A549 (cell line): ENCODE data around the gene ARX. TPM values are rescaled to one million over a fixed set of nuclear protein-coding genes. Genes with fewer than 3 reads are reported as not detected.
A peak's percentile ranks its signal among the peaks of the same experiment; 100 is the strongest.

ENCODE experiments used
- ATAC-seq, 2 experiments: fragments of 200-7000 bp in 1 of 2; fragments of >200 bp in 1 of 2; cut with Nextera tagmentation in 1 of 2; cut with Tn5 transposase in 1 of 2; 3 replicates each; pipeline versions ENCODE4 v1.8.0 to v1.9.1; 2018 to 2020; ENCODE audit warnings: mild to moderate bottlenecking in 1 of 2, moderate library complexity in 1 of 2
- CTCF ChIA-PET: fragments of 300-600 bp; sonication (Branson Sonifier 250); formaldehyde crosslinking; extraction: SDS; loops from one replicate; lab custom pipeline; 2021; ENCODE audit warnings: antibody characterized with exemption, inconsistent platforms; lab: Yijun Ruan, JAX
- POLR2A ChIA-PET: fragments of 350-600 bp; formaldehyde crosslinking; extraction: SDS; loops from one replicate; lab custom pipeline; 2021; ENCODE audit warnings: antibody characterized with exemption, inconsistent platforms; lab: Yijun Ruan, JAX
- DNase-seq, 2 experiments: peaks; one replicate each; pipeline versions ENCODE4 v3.0.0 to v3.0.0-alpha.2; 2011 to 2016; ENCODE audit warnings: low read depth in 1 of 2, low spot score in 1 of 2
- FAIRE-seq: peaks from 2 replicates; lab custom pipeline; 2011; peaks lifted over from hg19 to GRCh38; lab: Jason Lieb, UNC
- H3K27ac ChIP-seq, 2 experiments: fragments of >200 bp; sonication (Bioruptor Twin); formaldehyde crosslinking; 3 replicates each; pipeline ENCODE4 v1.5.1; 2016 to 2017
- H3K4me1 ChIP-seq: fragments of >200 bp; sonication (Bioruptor Twin); formaldehyde crosslinking; 3 replicates; pipeline ENCODE4 v1.6.1; 2016
- H3K4me2 ChIP-seq: fragments of >200 bp; sonication (Bioruptor Twin); formaldehyde crosslinking; 3 replicates; pipeline ENCODE4 v1.6.1; 2016
- H3K4me3 ChIP-seq: fragments of >200 bp; sonication (Bioruptor Twin); formaldehyde crosslinking; 3 replicates; pipeline ENCODE4 v1.5.1; 2016
- H3K9me3 ChIP-seq: fragments of >200 bp; sonication (Bioruptor Twin); formaldehyde crosslinking; 3 replicates; pipeline ENCODE4 v1.6.1; 2016
- CBX2 ChIP-seq: fragments of 200-600 bp; sonication (generic); IDR thresholded peaks from 2 replicates; pipeline ENCODE4 v1.6.1; 2016; ENCODE audit warnings: low read depth, mild to moderate bottlenecking, borderline replicate concordance
- CBX8 ChIP-seq: fragments of 200-600 bp; sonication (generic); IDR thresholded peaks from 2 replicates; pipeline ENCODE4 v1.6.1; 2016
- CEBPB ChIP-seq, 2 experiments: fragments of >200 bp in 1 of 2; sonication (Bioruptor Twin) in 1 of 2; formaldehyde crosslinking in 1 of 2; IDR thresholded peaks; 2 replicates each; pipeline ENCODE4 v1.6.1; 2012 to 2016
- CHD2 ChIP-seq: fragments of 150-350 bp; IDR thresholded peaks from 2 replicates; pipeline ENCODE4 v1.6.1; 2014; ENCODE audit warnings: low read length; ENCODE audit not compliant: partially characterized antibody
- CTCF ChIP-seq: fragments of >200 bp; sonication (Bioruptor Twin); formaldehyde crosslinking; IDR thresholded peaks from 3 replicates; pipeline ENCODE4 v1.5.1; 2016
- EHF ChIP-seq: fragments of 250-450 bp; sonication (Bioruptor Pico); IDR thresholded peaks from 2 replicates; pipeline ENCODE4 v1.5.0; 2020; ENCODE audit warnings: mild to moderate bottlenecking
- EHMT2 ChIP-seq: fragments of 200-600 bp; sonication (generic); IDR thresholded peaks from 2 replicates; pipeline ENCODE4 v1.6.1; 2016; ENCODE audit warnings: antibody characterized with exemption, low read depth, mild to moderate bottlenecking, moderate library complexity
- EP300 ChIP-seq, 2 experiments: fragments of >200 bp; sonication (Bioruptor Twin); formaldehyde crosslinking; IDR thresholded peaks; 2 replicates in 1 of 2; 3 replicates in 1 of 2; pipeline ENCODE4 v1.6.1; 2016 to 2017
- FOXS1 ChIP-seq: fragments of 250-450 bp; sonication (Bioruptor Pico); IDR thresholded peaks from 2 replicates; pipeline ENCODE4 v1.5.0; 2020; ENCODE audit warnings: mild to moderate bottlenecking, moderate library complexity
- HEYL ChIP-seq: fragments of 250-450 bp; sonication (Bioruptor Pico); IDR thresholded peaks from 2 replicates; pipeline ENCODE4 v1.8.0; 2021; ENCODE audit warnings: mild to moderate bottlenecking, moderate library complexity
- HMGXB4 ChIP-seq: fragments of 250-450 bp; sonication (Bioruptor Pico); IDR thresholded peaks from 2 replicates; pipeline ENCODE4 v1.5.0; 2021; ENCODE audit warnings: mild to moderate bottlenecking, moderate library complexity, borderline replicate concordance
- HOXA7 ChIP-seq: fragments of 250-450 bp; sonication (Bioruptor Pico); IDR thresholded peaks from 2 replicates; pipeline ENCODE4 v1.5.0; 2020; ENCODE audit warnings: mild to moderate bottlenecking, moderate library complexity
- MAFK ChIP-seq: fragments of 450-650 bp; IDR thresholded peaks from 2 replicates; pipeline ENCODE4 v1.6.1; 2014; ENCODE audit not compliant: partially characterized antibody
- MYC ChIP-seq: IDR thresholded peaks from 2 replicates; pipeline ENCODE4 v1.6.1; 2012; ENCODE audit warnings: mild to moderate bottlenecking, inconsistent platforms, low read length, improper control_type of control experiment, borderline replicate concordance
- PHF8 ChIP-seq: fragments of 200-600 bp; sonication (generic); IDR thresholded peaks from 2 replicates; pipeline ENCODE4 v1.6.1; 2016; ENCODE audit warnings: low read depth, mild to moderate bottlenecking, antibody characterized with exemption, moderate library complexity, borderline replicate concordance
- RNF2 ChIP-seq: fragments of 200-600 bp; sonication (generic); IDR thresholded peaks from 2 replicates; pipeline ENCODE4 v1.6.1; 2016; ENCODE audit warnings: low read depth, mild to moderate bottlenecking, antibody characterized with exemption, moderate library complexity, borderline replicate concordance
- SREBF2 ChIP-seq: fragments of 450-650 bp; IDR thresholded peaks from 2 replicates; pipeline ENCODE4 v1.6.1; 2014; ENCODE audit warnings: mild to moderate bottlenecking, moderate library complexity
- USF2 ChIP-seq: fragments of 450-650 bp; IDR thresholded peaks from 2 replicates; pipeline ENCODE4 v1.6.1; 2014; ENCODE audit warnings: antibody characterized with exemption
- WGBS: methylation state at CpG from one replicate; pipeline ENCODE4 v1.1.6; 2017; ENCODE audit errors: missing lambda C conversion rate; 5-methylcytosine and 5-hydroxymethylcytosine counted together
- polyA plus RNA-seq, 4 experiments: library from polyadenylated mRNA; depleted of rRNA in 3 of 4; stranded (reverse); fragments of >200 nt; fragmentation: RNase III in 1 of 4; extraction: RNeasy Plus Mini Kit Qiagen cat#74134 plus additional on column Dnase treatment in 1 of 4; gene quantifications; 2 replicates in 3 of 4; 3 replicates in 1 of 4; pipeline ENCODE4 v1.2.3, GENCODE V29; 2011 to 2017

ARX gene
- polyA plus RNA-seq, 2 of the 4 experiments (the other 2 are of a cell fraction), result 0.40 to 1.00 TPM

GRCh38 chrX:25020391-25020904 lies 4.7 kb upstream of the ARX start:
- peaks cover 14% of the 10 kb centered on the region for H3K4me1 ChIP-seq
- ChIA-PET POLR2A (interaction anchor here (1.5 kb wide), 1 partner anchor 182 kb away, joined by 6 read pairs; no protein-coding TSS in a partner anchor), CTCF (interaction anchor here (0.7 to 3.6 kb wide), 8 partner anchors 11 to 267 kb away, joined by 3 to 42 read pairs (median 7); no protein-coding TSS in a partner anchor)
- peak in 1 of 2 experiments; percentile 36 for DNase-seq
- 15% methylated on average over 5 of the region's 27 CpGs for WGBS
- H3K4me3 ChIP-seq, result peak overlapping the region; percentile 52
- H3K9me3 ChIP-seq, result no peaks in the 10 kb centered on the region
- ATAC-seq, result peak; percentile 62 to 64
- no peak for FAIRE-seq
- peak overlapping the region; percentile 82 for H3K4me2 ChIP-seq
- peak overlapping the region; percentile 39 to 77; a peak in 5 of 6 replicates for H3K27ac ChIP-seq
- TF ChIP-seq CTCF, result no peak
- no peak for TF ChIP-seq EHMT2
- TF ChIP-seq SREBF2, result no peak
- TF ChIP-seq CBX2, result no peak

GRCh38 chrX:25019707-25020390 lies 4.1 kb upstream of the ARX start:
- Histone ChIP-seq H3K9me3 (no peaks in the 10 kb centered on the region), H3K4me2 (peak overlapping the region; percentile 82), H3K4me3 (peak overlapping the region; percentile 52), H3K4me1 (peaks cover 14% of the 10 kb centered on the region), H3K27ac (peak overlapping the region; percentile 39 to 77; a peak in 5 of 6 replicates)
- 18% methylated on average over 19 of the region's 22 CpGs for WGBS
- no peak for TF ChIP-seq EHF (CRISPR knock-in tag)
- no peak for TF ChIP-seq HOXA7
- TF ChIP-seq MAFK, result no peak
- no peak for TF ChIP-seq CEBPB (IDR thresholded peaks at IDR 0.05)
- TF ChIP-seq USF2, result no peak
- TF ChIP-seq PHF8, result no peak
- no peak for TF ChIP-seq RNF2
- no peak for TF ChIP-seq FOXS1 (CRISPR knock-in tag)
- ChIA-PET POLR2A (no interaction called here), CTCF (interaction anchor here (0.7 to 3.6 kb wide), 8 partner anchors 11 to 267 kb away, joined by 3 to 42 read pairs (median 6); no protein-coding TSS in a partner anchor)
- DNase-seq (no peak), ATAC-seq (peak; percentile 17 to 52; a peak in 4 of 6 replicates), FAIRE-seq (no peak)

- Histone ChIP-seq H3K4me1 (peaks cover 21% of the 10 kb centered on the region), H3K4me2 (no peak overlapping the region; the same call in 2 of the 3 replicates), H3K27ac (no peak overlapping the region), H3K4me3 (no peak overlapping the region), H3K9me3 (no peaks in the 10 kb centered on the region)
- CTCF ChIA-PET, result interaction anchor here (2.5 kb wide), 1 partner anchor 10 kb away, joined by 6 read pairs; no protein-coding TSS in a partner anchor
- ATAC-seq (no peak), FAIRE-seq (no peak), DNase-seq (no peak)
- POLR2A ChIA-PET, result no interaction called here
- WGBS, result 71% methylated on average over 3 of the region's 3 CpGs
- no peak for TF ChIP-seq HEYL
- no peak for TF ChIP-seq CBX8
- no peak for TF ChIP-seq MAFK
- TF ChIP-seq EP300 (IDR thresholded peaks at IDR 0.05), result no peak
- TF ChIP-seq HMGXB4 (CRISPR knock-in tag), result no peak
- no peak for TF ChIP-seq MYC
- TF ChIP-seq SREBF2, result no peak
- TF ChIP-seq EHF (CRISPR knock-in tag), result no peak
- no peak for TF ChIP-seq CHD2
Observed at GRCh38 chrX:25018682-25019081, 2.9 kb upstream of the ARX start.
